Transverse colon (tissue), 4 donors: ENCODE results near the gene SNX8.

Source experiments
- POLR2A ChIP-seq: fragments of 450-650 bp; IDR thresholded peaks from one replicate; pipeline ENCODE4 v1.6.1; 2016; ENCODE audit warnings: antibody characterized with exemption, mild to moderate bottlenecking, moderate library complexity
- POLR2AphosphoS5 ChIP-seq, 3 donors: sonication (generic); formaldehyde crosslinking; IDR thresholded peaks; one replicate each; pipeline ENCODE4 v1.6.1; 2016; ENCODE audit warnings: antibody characterized with exemption in 3 of 3
- TF ChIP-seq, protein P1 (sequence below), 5 experiments: fragments of 200-600 bp in 3 of 5; fragments of 450-650 bp in 2 of 5; sonication (generic) in 3 of 5; IDR thresholded peaks; 1 replicate in 2 of 5; 2 replicates in 3 of 5; pipeline ENCODE4 v1.5.1; 2016 to 2017; ENCODE audit warnings: antibody characterized with exemption in 5 of 5, inconsistent platforms in 3 of 5, mild to moderate bottlenecking in 2 of 5, moderate library complexity in 1 of 5

GRCh38 chr7:2215851-2216250 lies 98.4 kb downstream of the SNX8 start:
- TF ChIP-seq, protein P1, sequence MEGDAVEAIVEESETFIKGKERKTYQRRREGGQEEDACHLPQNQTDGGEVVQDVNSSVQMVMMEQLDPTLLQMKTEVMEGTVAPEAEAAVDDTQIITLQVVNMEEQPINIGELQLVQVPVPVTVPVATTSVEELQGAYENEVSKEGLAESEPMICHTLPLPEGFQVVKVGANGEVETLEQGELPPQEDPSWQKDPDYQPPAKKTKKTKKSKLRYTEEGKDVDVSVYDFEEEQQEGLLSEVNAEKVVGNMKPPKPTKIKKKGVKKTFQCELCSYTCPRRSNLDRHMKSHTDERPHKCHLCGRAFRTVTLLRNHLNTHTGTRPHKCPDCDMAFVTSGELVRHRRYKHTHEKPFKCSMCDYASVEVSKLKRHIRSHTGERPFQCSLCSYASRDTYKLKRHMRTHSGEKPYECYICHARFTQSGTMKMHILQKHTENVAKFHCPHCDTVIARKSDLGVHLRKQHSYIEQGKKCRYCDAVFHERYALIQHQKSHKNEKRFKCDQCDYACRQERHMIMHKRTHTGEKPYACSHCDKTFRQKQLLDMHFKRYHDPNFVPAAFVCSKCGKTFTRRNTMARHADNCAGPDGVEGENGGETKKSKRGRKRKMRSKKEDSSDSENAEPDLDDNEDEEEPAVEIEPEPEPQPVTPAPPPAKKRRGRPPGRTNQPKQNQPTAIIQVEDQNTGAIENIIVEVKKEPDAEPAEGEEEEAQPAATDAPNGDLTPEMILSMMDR (IDR thresholded peaks at IDR 0.05): no peak
- TF ChIP-seq POLR2AphosphoS5 (IDR thresholded peaks at IDR 0.05): no peak
- no peak for TF ChIP-seq POLR2A
